HG02840 (cell line): Measurements from ENCODE around the gene KRTAP10-1.
"Not testable (repeated sequence)": the region's sequence is repeated elsewhere in the genome, so short reads cannot be mapped to it uniquely, and the experiment has no call there.

Experiments
- ATAC-seq: cut with Tn5 transposase; IDR thresholded peaks from one replicate; pipeline ENCODE4 v1.9.1; 2021; ENCODE audit warnings: mild to moderate bottlenecking, moderate library complexity, moderate number of reproducible peaks; ENCODE audit not compliant: unreplicated experiment, low FRiP score

The KRTAP10-1 gene

GRCh38 chr21:44507673-44508425, 32.1 kb downstream of the KRTAP10-1 start:
- no peak for ATAC-seq

GRCh38 chr21:44506279-44507255, 33.4 kb downstream of the KRTAP10-1 start:
- no peak for ATAC-seq

- no peak for ATAC-seq
These were observed 34.2 kb downstream of the KRTAP10-1 start for GRCh38 chr21:44505673-44506278.

- no peak for ATAC-seq
These were observed 36.0 kb downstream of the KRTAP10-1 start for GRCh38 chr21:44503901-44504399.

- not testable (repeated sequence) for ATAC-seq
These were observed 36.7 kb downstream of the KRTAP10-1 start for GRCh38 chr21:44503006-44503889.

- ATAC-seq, result no peak
These were observed 37.6 kb downstream of the KRTAP10-1 start for GRCh38 chr21:44502171-44502958.

GRCh38 chr21:44500111-44500510, 39.9 kb downstream of the KRTAP10-1 start:
- no peak for ATAC-seq

- no peak for ATAC-seq
These were observed 40.4 kb downstream of the KRTAP10-1 start for GRCh38 chr21:44499631-44500030.

- ATAC-seq, result no peak
These were observed 40.8 kb downstream of the KRTAP10-1 start for GRCh38 chr21:44499211-44499560.

- no peak for ATAC-seq
These were observed 41.5 kb downstream of the KRTAP10-1 start for GRCh38 chr21:44498280-44499210.

- ATAC-seq, result no peak
These were observed 42.3 kb downstream of the KRTAP10-1 start for GRCh38 chr21:44497703-44498126.

GRCh38 chr21:44496564-44497550, 43.1 kb downstream of the KRTAP10-1 start:
- ATAC-seq, result no peak

- ATAC-seq, result no peak
These were observed 44.1 kb downstream of the KRTAP10-1 start for GRCh38 chr21:44495611-44496563.

GRCh38 chr21:44494956-44495355, 45.0 kb downstream of the KRTAP10-1 start:
- no peak for ATAC-seq

- no peak for ATAC-seq
These were observed 45.6 kb downstream of the KRTAP10-1 start for GRCh38 chr21:44494418-44494817.
